Skeletal muscle satellite cell (primary cell): Measurements from ENCODE around the gene LGI2.

Source experiments
- H3K27me3 ChIP-seq: 2 replicates; pipeline ENCODE4 v1.7.0; 2013; ENCODE audit warnings: low read length; ENCODE audit not compliant: control insufficient read depth, insufficient read depth
- H3K36me3 ChIP-seq: 2 replicates; pipeline ENCODE4 v1.7.0; 2013; ENCODE audit warnings: mild to moderate bottlenecking, control low read depth, low read length; ENCODE audit not compliant: insufficient read depth
- H3K4me1 ChIP-seq: 2 replicates; pipeline ENCODE4 v1.7.0; 2013; ENCODE audit warnings: low read length; ENCODE audit not compliant: control insufficient read depth, insufficient read depth
- H3K4me2 ChIP-seq: 2 replicates; pipeline ENCODE4 v1.7.0; 2013; ENCODE audit warnings: mild to moderate bottlenecking, low read length
- H3K4me3 ChIP-seq: 2 replicates; pipeline ENCODE4 v1.7.0; 2013; ENCODE audit warnings: low read length
- H3K9ac ChIP-seq: 2 replicates; pipeline ENCODE4 v1.7.0; 2013; ENCODE audit warnings: mild to moderate bottlenecking, low read depth, low read length, moderate library complexity
- H3K9me3 ChIP-seq: replicated peaks from 2 replicates; pipeline ENCODE4 v1.7.0; 2013; ENCODE audit warnings: mild to moderate bottlenecking, control low read depth, low read length

LGI2 gene

DNA sequence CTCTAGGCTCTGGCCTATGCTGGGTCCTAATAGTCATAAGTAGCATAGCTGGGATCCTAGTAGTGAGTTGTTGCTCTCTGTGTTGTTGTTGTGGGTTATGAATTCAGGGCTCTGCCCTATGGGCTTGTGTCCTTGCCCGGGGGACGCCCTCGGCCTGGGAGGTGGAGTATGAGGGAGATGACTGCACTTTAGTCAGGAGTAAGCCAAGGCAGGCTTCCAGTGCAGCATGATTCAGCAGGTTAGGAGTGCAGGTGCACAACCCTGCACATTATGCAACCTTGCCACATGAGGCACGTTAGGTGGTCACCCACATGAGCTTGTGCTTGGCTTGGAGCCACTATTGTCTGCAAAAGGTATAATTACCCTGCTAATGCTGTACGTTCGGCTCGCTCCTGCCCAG lies 59.6 kb downstream of the LGI2 start:
- Histone ChIP-seq H3K27me3 (no peaks in the 10 kb centered on the region), H3K4me1 (no peaks in the 10 kb centered on the region), H3K9me3 (no peaks in the 10 kb centered on the region), H3K9ac (no peak overlapping the region), H3K4me3 (no peak overlapping the region), H3K4me2 (no peak overlapping the region), H3K36me3 (no peaks in the 10 kb centered on the region)

- Histone ChIP-seq H3K9ac (no peak overlapping the region), H3K4me3 (no peak overlapping the region), H3K36me3 (no peaks in the 10 kb centered on the region)
Measured at GRCh38 chr4:24970635-24971034, 60.1 kb downstream of the LGI2 start.

GRCh38 chr4:24970191-24970590 lies 60.6 kb downstream of the LGI2 start:
- Histone ChIP-seq H3K36me3 (no peaks in the 10 kb centered on the region), H3K4me2 (no peak overlapping the region)

More at GRCh38 chr4:24970635-24971034, 60.1 kb downstream of the LGI2 start:
- H3K27me3 ChIP-seq: no peaks in the 10 kb centered on the region
- no peaks in the 10 kb centered on the region for H3K9me3 ChIP-seq
- H3K4me1 ChIP-seq: no peaks in the 10 kb centered on the region
- H3K4me2 ChIP-seq: no peak overlapping the region

GRCh38 chr4:24969486-24969885 lies 61.3 kb downstream of the LGI2 start:
- H3K27me3 ChIP-seq: no peaks in the 10 kb centered on the region
- no peak overlapping the region for H3K4me3 ChIP-seq
- no peaks in the 10 kb centered on the region for H3K36me3 ChIP-seq
- H3K9me3 ChIP-seq: no peaks in the 10 kb centered on the region
- H3K4me1 ChIP-seq: no peaks in the 10 kb centered on the region
- no peak overlapping the region for H3K4me2 ChIP-seq
- no peak overlapping the region for H3K9ac ChIP-seq

More at GRCh38 chr4:24970191-24970590, 60.6 kb downstream of the LGI2 start:
- no peak overlapping the region for H3K9ac ChIP-seq
- no peaks in the 10 kb centered on the region for H3K9me3 ChIP-seq
- no peaks in the 10 kb centered on the region for H3K4me1 ChIP-seq
- H3K4me3 ChIP-seq: no peak overlapping the region
- no peaks in the 10 kb centered on the region for H3K27me3 ChIP-seq

- Histone ChIP-seq H3K36me3 (no peaks in the 10 kb centered on the region), H3K9me3 (no peaks in the 10 kb centered on the region), H3K4me1 (no peaks in the 10 kb centered on the region), H3K4me3 (no peak overlapping the region), H3K9ac (no peak overlapping the region), H3K4me2 (no peak overlapping the region), H3K27me3 (no peaks in the 10 kb centered on the region)
Measured at GRCh38 chr4:24968992-24969391, 61.8 kb downstream of the LGI2 start.

- H3K9me3 ChIP-seq: no peaks in the 10 kb centered on the region
- H3K36me3 ChIP-seq: no peaks in the 10 kb centered on the region
- no peak overlapping the region for H3K4me2 ChIP-seq
- no peak overlapping the region for H3K9ac ChIP-seq
- H3K4me3 ChIP-seq: no peak overlapping the region
- H3K27me3 ChIP-seq: no peaks in the 10 kb centered on the region
- H3K4me1 ChIP-seq: no peaks in the 10 kb centered on the region
Measured at GRCh38 chr4:24968278-24968677, 62.5 kb downstream of the LGI2 start.

DNA sequence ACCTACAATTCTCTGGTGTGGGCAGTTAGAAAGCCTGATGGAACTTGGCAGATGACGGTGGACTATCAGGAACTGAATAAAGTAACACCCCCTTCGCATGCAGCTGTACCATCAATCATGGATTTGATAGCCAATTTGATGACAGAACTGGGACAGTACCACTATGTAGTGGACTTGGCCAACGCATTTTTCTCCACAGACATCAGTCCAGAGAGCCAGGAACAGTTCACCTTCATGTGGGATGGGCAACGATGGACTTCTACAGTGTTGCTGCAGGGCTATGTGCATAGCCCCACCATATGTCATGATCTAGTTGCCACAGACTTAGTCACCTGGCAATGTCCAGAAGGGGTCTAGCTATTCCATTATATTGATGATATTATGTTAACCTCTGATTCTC lies 63.4 kb downstream of the LGI2 start:
- Histone ChIP-seq H3K4me1 (no peaks in the 10 kb centered on the region), H3K36me3 (no peaks in the 10 kb centered on the region), H3K9ac (no peak overlapping the region), H3K9me3 (no peaks in the 10 kb centered on the region), H3K4me3 (no peak overlapping the region), H3K4me2 (no peak overlapping the region), H3K27me3 (no peaks in the 10 kb centered on the region)

DNA sequence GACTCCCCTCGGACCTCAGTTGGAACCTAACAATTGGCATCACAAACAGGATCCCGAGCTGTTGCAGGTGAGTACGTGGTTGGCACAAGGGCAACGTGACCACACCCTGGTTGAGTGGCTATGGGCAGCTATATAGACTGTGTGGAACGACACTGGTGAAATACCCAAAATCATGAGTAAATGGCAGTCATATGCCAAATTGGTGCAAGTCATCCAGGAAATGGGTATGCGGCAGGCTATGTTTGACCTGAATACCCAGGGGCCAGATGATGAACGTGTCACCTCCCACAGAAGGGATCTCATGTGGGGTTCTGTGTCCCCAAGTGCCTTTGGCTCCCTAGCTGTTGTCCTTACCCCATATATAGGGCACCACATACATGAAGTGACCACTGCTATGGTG lies 64.7 kb downstream of the LGI2 start:
- no peak overlapping the region for H3K4me3 ChIP-seq

DNA sequence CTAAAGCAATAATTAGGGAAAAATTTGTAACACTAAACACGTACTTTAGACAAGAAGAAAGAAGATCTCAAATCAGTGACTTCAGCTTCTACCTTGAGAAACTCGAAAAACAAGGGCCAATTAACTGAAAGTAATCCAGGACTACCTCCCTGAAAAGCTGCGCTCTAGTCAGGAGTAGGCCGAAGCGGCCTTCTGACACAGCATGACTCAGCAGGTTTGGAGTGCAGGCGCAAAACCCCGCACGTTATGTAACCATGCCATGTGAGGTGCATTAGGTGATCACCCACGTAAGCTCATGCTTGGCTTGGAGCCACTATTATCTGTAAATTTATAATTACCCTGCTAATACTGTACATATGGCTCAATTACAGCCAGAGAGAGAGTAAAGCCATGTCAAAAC lies 65.1 kb downstream of the LGI2 start:
- no peaks in the 10 kb centered on the region for H3K4me1 ChIP-seq
- H3K4me3 ChIP-seq: no peak overlapping the region
- H3K4me2 ChIP-seq: no peak overlapping the region
- no peaks in the 10 kb centered on the region for H3K36me3 ChIP-seq
- H3K27me3 ChIP-seq: no peaks in the 10 kb centered on the region
- H3K9ac ChIP-seq: no peak overlapping the region
- H3K9me3 ChIP-seq: no peaks in the 10 kb centered on the region

More for the DNA sequence above, 64.7 kb downstream of the LGI2 start:
- no peak overlapping the region for H3K9ac ChIP-seq
- no peaks in the 10 kb centered on the region for H3K4me1 ChIP-seq
- H3K36me3 ChIP-seq: no peaks in the 10 kb centered on the region
- H3K4me2 ChIP-seq: no peak overlapping the region
- H3K9me3 ChIP-seq: no peaks in the 10 kb centered on the region
- no peaks in the 10 kb centered on the region for H3K27me3 ChIP-seq

DNA sequence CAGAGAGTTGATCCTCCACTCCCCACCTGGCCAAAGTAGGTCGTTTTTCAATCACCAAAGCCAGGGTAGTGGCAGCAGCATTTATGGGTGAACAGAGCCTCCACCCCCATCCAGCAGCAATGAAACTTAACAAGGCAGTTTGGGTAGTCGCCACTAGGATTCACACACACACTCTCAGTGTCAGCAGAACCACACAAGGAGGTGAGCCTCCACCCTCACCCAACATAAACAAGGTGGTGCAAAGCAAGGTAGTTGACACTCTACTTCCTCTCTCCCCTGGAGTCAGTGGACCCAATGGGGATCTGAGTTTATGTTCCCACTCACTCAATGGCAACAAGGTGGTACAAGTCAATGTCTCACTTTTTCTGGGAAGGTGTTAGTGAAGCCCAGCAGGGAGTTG lies 67.5 kb downstream of the LGI2 start:
- Histone ChIP-seq H3K9ac (no peak overlapping the region), H3K4me2 (no peak overlapping the region), H3K27me3 (no peaks in the 10 kb centered on the region), H3K9me3 (no peaks in the 10 kb centered on the region), H3K4me3 (no peak overlapping the region), H3K36me3 (no peaks in the 10 kb centered on the region), H3K4me1 (no peaks in the 10 kb centered on the region)

- no peak overlapping the region for H3K9ac ChIP-seq
- H3K9me3 ChIP-seq: no peaks in the 10 kb centered on the region
- H3K4me3 ChIP-seq: no peak overlapping the region
- H3K4me2 ChIP-seq: no peak overlapping the region
- H3K36me3 ChIP-seq: no peaks in the 10 kb centered on the region
- H3K4me1 ChIP-seq: no peaks in the 10 kb centered on the region
- H3K27me3 ChIP-seq: no peaks in the 10 kb centered on the region
Measured at GRCh38 chr4:24957886-24958285, 72.9 kb downstream of the LGI2 start.

GRCh38 chr4:24956763-24957162 lies 74.0 kb downstream of the LGI2 start:
- Histone ChIP-seq H3K4me1 (no peaks in the 10 kb centered on the region), H3K9ac (no peak overlapping the region), H3K4me3 (no peak overlapping the region), H3K36me3 (no peaks in the 10 kb centered on the region), H3K9me3 (no peaks in the 10 kb centered on the region), H3K27me3 (no peaks in the 10 kb centered on the region), H3K4me2 (no peak overlapping the region)
